GM21381 (cell line): ENCODE results near the gene NCMAP.
"Not testable (repeated sequence)": the region's sequence is repeated elsewhere in the genome, so short reads cannot be mapped to it uniquely, and the experiment has no call there.

Experiments used
- ATAC-seq: cut with Tn5 transposase; IDR thresholded peaks from one replicate; pipeline ENCODE4 v1.9.1; 2021; ENCODE audit warnings: mild to moderate bottlenecking, moderate library complexity; ENCODE audit not compliant: unreplicated experiment

Gene NCMAP

DNA sequence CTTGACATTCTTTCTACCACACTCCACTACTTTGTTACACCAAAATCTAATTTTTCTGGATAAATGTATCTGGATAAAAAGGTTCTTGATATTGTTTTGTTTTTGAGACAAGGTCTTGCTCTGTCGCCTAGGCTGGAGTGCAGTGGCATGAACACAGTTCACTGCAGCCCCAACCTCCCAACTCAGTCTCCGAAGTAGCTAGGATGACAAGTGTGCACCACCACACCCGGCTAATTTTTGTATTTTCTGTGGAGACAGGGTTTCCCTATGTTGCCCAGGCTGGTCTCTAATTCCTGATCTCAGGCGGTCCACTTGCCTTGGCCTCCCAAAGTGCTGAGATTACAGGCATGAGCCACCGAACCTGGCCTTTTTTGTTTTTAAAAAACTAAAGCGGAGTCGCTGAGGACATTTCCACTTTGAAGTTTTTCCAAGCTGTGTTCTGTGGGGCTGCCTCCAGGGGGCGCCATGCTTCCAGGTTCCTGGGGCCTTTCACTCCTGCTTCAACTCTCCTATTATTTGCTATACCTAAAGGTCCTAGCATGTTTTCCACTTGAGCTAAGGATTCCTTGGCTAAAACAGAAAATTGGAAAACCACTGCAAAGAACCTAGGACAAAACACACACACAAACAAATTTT is 14.1 kb upstream of the NCMAP start:
- no peak for ATAC-seq

DNA sequence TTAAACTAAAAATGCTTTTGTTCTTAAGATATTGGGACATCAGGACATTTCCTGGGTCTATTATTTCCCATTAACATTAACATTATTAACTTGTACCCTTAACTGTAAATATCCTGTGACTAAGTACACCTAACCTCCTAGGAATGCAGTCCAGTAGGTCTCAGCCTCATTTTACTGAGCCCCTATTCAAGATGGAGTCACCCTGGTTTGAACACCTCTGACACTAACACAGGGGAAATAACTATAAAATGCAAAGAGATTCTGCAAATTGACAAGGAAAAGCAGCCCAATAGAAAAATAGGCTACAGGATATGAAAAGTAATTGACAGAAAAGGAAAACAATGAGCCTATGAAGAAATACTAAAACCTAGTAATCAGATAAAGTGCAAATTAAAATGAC is 11.6 kb upstream of the NCMAP start:
- ATAC-seq: no peak

DNA sequence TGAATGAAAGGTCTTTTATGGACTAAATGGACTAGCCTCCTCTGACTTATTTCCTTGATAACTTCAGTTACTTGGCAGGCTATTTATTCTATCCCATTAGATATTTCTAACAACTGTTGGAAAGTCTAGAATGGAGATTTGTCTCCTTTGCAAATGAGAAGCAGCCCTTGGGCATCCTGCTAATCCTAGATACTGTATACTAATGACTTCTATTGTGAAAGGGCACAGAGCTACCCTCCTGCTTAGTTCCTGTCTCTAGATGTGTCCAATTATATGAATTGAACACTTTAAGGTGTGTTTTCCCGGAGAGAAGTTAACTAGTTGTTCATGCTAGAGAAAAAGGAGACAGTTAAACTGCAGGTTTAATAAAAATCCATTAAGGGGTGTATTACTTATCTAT is 10.2 kb upstream of the NCMAP start:
- no peak for ATAC-seq

DNA sequence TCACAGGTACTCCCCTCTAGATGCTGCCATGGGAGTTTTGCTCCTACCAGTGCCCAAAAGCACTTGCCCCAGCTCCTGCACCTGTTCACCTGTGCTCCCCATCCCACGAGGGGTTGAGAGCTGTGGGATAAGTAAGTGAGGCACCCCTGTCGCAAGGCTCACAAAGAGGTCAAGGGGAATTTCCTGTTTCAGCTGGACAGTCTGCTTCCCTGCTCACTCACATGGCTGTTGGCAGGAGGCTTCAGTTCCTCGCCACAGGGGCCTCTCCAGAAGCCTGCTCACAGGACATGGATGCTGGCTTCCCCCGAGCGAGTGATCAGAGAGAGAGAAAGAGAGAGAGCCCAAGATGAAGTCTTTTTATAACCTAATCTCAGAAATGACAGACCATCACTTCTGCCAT is 8.7 kb upstream of the NCMAP start:
- ATAC-seq: no peak

DNA sequence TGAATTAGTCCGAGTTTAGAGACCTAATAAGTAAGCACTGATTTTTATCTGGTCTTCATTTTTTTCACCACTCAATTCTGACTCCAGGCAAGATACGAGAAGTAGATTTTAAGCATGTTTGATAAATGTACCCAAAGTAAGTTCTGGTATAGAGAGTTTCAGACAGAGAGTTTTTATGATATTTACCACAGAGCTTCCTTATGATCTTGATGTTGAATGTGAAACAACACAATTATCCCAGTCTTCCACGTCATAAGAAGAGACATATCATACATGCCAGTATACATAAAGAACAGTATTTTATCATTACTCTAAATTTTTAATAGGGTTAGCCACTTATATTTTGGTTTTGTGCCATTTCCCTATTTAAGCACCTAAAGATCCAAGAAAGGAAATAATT is 7.8 kb upstream of the NCMAP start:
- no peak for ATAC-seq

DNA sequence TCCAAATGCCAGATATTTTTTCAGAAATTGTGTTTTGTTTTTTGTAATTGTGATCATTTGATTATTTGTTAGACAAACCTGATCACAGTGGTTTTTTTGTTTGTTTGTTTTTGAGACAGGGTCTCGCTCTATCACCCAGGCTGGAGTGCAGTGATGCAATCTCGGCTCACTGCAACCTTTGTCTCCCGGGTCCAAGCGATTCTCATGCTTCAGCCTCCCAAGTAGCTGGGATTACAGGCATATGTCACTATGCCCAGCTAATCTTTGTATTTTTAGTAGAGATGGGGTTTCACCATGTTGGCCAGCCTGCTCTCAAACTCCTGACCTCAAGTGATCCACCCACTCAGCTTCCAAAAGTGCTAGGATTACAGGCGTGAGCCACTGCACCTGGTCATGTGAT is 6.7 kb upstream of the NCMAP start:
- not testable (repeated sequence) for ATAC-seq

DNA sequence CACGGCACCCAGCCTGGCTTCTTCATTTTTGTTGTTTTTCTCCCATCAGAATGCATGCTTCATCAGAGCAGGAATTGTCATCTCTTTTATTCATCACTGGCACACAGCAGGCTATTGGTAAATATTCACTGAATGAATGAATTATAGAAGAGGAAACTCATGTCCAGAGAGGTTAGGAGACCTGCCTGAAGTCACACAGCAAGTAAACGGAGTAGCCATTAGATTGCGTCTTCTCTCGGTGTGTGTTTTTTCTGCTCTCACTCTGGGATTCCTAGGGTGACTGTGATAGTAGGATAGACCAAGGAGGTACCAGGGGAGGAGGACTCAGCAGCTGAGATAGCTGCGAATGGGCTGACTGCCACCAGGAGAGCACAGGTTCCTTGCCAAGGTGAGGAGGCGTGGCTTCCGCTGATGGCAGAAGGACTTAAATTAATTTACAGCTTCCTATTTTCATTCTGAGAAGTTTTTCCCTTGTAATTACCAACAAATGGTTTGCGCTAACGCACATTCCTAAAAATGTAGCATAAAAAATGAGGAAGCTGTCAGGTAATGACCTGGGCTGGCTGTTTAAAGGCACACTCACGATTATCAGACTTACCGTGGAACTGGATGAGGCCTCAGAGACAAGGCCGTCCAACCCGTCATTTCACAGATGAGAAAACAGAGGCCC is 4.5 kb upstream of the NCMAP start:
- no peak for ATAC-seq

DNA sequence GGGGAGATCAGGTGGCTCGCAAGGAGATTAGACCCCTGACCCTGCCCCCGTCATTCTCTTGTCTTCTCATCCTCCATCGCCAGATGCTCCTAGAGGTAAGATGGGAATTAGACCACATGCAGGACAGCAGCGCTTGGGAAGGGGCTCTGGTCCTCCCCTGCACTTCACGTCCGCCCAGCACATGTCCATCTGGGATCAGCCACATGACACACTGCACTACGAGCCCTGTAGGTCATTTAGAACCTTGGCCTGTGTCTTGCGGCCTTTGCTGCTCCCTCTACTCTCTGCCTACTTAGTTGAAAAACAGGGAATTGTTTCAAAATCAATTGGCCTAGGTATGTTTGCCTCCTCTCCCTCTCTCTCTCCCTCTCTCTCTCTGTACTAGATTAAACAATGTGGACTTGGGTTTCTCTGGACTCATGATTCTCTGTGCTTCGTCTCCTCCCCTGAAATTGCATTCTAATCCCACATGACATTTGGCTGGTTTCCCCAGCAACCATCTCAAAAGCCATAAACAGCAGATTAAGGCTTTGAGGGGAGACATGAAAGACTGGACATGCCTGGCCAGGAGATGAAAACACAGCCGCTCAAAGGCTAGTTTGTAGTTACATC is 3.8 kb upstream of the NCMAP start:
- no peak for ATAC-seq

DNA sequence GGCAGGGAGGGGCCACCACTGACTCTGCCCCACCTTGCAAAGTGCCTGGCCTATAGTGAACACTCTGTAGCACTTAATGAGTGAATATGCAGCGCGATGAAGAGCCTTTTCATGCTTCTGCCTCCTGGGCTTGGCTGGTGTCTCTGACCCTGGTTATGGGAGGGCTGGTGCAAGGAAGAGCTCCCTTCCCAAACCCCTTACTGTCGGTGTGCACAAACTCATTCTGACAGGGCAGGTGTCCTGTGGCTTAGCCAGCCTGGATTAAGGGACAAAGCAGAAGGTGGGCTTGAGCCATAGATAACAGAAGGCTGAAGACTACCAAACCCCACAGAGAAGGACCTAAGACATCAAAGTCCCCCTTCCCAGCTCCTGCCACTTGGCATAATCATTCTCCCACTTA is 2.0 kb upstream of the NCMAP start:
- ATAC-seq: no peak

DNA sequence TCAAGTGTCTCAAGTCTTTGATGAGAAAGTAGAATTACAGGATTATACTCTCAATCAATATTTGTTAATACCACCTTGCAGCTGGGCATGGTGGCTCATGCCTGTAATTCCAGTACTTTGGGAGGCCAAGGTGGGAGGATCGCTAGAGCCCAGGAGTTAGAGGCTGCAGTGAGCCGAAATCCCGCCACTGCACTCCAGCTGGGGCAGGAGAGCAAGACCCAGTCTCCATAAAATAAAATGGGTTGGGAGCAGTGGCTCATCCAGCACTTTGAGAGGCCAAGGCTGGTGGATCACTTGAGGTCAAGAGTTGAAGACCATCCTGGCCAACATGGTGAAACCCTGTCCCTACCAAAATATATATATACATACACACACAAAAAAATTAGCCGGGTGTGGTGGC is 1.2 kb upstream of the NCMAP start:
- no peak for ATAC-seq

DNA sequence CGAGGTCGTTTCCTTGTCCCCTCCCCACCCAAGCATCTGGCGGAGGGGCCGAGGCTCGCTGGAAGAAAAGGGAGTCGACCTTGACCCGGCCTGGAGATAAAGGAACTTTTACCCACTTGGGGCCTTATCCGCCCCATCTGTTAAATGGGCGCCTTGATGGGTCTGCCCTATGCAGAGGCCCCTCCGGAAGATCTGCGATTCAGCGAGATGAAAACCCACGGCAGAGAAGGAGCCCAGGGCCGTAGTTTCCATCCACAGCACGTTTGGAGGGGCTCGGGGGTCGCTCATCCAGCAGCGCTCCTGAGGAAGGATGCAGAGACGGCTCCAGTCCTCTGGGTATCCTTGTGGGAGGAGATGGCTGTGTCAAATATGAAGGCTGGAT is 518 bp downstream of the NCMAP start:
- no peak for ATAC-seq

DNA sequence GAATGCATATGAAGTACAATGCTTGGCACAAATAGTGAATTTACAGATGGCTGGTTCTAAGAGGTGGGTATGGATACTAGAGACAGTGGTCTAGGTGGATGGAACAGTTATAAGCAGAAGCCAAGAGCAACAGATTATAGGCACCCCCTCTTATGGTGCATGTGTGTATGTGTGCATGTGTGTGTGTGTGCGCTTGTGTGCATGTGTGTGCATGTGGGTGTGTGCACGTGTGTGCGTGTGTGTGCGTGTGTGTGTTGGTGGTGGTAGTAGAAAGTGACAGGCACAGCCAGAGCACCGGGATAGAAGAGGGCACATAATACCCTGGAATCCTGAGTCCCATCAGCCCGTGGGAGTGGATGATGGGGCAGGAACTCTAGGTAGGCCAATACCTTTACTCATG is 1.3 kb downstream of the NCMAP start:
- ATAC-seq: no peak

DNA sequence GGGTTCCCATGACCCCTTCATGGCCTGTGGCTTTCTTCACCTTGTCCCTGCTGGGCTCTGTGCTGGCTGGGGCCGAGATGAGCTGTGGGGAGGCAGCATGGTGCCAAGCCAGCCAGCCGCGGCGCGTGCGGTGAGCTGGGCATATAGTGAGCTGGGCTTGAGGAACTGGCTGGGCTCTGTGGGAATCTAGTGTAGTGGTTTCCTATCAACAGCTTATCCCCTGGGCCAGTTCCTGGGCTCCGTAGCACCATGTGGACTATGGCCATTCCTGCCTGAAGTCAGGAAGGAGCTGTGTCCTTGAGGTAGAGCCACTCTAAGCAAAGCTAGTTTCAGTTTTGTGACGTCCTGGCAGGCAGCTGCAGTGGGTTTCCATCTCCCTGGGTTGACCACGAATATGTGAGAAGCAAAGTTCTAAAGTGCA is 1.8 kb downstream of the NCMAP start:
- no peak for ATAC-seq

DNA sequence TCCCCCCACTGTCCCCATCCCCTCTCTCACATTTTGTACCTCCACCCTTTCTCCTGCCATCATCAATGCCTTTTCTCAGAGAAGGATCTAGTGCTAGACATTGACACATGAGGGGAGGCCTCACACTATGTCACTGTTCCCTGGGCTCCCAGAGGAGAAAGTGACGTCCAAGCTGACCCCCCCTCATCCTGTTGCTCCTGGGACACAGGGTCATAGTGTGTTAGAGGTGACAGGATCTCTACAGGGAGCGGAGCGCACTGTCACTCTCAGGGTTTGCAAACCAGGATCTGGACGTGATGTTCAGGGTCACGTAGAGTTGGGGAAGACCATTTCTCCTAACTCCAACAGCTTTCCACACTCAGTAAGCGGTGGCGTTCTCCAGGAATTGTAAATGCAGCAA is 2.6 kb downstream of the NCMAP start:
- ATAC-seq: no peak

DNA sequence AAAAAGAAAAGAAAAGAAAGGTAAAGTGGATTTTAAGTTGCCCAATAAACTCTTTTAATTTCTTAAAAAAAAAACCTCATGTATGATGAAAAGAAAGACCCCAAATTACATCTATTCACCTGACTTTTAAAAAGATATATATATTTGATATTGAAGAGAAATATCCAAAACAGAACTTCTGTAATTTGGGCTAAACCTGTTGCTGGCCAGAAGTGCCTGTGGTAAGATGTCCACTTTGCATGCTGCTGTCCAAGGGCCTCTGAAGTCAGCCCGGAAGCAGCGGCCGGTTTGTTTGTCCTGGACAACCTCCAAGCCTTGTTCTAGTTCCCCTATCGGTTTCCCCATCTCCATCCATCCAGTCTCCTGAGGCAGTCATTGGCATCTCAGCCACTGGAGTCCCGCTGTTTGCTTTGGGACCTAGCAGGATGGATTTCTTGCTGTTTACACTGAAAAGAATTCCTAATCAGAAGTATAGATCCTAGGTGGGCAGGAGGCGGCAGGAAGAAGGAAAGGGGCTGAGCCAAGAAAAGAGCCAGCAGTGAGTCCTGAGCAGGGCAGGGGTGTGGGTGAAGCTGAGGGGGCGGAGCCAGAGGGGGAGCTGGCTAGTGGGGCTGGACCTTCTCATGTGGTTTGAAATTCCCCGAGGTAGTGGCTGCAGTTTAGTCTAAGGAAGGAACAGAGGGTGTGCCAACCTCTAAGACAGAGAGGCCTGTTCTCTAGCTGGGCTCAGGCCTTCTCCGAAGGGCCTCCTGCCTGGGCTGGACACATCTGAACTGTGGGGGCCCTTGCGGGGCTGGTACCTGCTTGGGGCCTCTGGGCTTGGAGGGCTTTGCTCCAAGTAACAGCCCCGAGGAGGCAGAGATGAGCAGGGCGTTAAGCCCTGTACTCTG is 3.3 kb downstream of the NCMAP start:
- no peak for ATAC-seq

DNA sequence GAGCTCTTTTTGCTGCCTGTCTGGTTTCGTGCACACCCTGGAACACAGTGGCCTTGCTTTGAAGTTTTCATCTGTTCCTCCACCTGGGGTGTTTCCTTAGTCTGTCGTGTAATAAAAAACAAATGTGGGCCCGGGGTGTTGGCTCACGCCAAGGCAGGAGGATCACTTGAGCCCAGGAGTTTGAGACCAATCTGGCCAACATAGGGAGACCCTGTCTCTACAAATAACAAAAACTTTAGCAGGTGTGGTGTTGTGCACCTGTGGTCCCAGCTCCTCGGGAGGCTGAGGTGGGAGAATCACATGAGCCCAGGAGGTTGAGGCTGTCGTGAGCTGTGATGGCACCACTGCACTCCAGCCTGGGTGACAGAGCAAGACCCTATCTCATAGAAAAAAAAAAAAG is 4.5 kb downstream of the NCMAP start:
- ATAC-seq: no peak

DNA sequence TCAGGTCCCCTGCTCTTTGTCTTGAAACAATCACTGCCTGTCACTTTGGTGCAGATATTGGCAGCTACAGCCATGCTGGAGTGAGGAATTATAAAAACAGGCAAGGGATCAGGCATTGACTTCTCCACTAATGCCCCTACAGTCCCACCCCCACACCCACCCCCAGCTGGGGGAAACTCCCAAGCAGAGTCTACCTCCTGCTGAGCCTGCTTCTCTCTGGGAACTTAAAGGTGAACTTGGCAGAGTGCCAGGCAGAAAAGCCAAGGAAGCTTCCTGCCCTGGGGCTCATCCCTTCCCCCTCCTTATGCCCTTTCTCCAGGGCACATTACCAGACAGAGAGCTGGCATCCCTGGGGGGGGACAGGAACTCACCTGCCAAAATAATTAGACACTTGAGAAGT is 6.7 kb downstream of the NCMAP start:
- no peak for ATAC-seq

DNA sequence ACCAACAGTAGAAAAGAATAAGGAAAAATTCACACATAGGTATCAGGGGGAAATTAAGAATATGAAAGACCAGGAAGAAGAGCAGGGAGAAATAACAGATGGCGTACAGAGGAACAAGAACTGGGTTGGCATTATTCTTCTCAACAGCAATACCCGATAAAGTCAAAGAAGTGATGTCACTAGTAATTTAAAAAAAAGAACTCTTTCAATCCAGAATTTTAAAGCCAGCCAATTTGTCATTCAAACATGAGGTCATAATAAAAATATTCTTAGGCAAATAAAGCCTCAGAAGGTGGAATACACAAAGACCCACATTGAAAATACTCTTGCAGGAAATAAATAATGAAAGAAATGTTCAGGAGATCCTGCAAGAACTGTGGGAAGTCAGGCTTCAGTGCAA is 8.8 kb downstream of the NCMAP start:
- ATAC-seq: no peak

DNA sequence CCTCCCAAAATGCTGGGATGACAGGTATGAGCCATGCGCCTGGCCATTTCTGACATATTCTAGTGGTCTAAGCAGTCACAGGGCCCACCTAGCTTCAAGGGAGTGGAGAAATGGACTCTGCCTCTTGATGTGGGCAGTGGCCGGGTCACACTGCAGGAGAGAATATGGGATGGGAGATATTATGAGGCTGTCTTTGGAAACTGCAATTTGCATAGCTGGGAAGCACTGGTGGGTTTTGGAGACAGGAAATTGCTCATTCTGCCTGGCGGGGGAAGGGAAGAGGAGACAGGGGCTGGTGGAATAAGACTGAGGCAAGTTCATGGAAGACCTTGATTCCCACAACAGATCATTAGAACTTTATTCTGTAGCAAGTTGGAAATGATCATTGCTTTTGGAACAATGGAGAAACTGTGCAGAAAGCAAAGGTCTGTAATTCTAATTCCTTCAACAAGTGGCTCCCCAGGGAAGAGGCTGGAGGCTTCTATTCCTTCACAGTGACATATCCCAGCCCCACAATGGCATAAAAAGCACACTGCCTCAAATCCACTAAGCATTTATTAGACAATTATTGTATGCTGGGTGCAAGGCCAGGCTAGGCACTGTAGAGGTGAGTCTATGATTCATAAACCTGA is 10.5 kb downstream of the NCMAP start:
- ATAC-seq: no peak

DNA sequence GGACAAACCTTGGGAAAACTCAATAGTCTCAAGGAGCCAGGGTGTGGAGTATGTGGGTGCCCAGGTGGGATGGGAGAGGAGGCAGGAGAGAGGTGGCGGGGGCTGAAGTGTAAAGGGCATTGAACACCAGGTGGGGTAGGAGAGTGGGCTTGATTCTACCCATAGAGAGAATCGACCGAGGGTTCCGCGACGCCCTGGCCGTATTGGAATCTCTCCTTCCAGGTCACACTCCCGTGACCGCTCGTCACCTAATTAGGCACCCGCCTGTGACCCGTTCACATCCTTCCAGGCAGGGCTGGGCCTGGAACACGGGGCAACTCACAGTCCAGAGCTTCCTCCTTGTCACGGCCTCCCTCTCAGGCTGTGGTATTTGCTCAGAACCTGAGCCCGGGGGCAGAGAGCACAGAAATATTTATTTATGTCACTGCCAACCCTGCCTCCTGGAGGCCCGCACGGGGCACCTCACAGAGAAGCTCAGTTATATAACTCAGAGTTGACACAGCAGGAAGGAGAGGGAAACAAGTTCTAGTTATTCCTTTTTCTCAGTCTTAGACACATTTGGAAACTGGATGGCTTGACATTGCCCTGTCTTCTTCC is 12.0 kb downstream of the NCMAP start:
- no peak for ATAC-seq

DNA sequence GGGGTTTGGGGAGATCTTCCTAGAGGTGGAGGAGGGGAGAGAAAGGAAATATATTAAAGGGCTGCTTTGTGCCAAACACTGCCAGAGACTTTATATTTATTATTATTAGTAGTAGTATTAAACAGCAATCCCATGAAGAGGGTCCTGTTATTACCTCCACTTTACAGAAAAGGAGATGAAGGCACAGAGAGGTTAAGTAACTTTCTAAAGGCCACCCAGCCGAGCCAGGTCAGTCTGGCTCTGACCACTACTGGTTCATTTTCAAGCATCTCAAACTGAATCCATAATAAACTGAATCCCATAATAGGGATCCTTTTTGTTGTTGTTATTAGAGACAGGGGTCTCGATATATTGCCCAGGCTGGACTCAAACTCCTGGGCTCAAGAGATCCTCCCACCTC is 12.6 kb downstream of the NCMAP start:
- ATAC-seq: no peak
